HG02885 (cell line): Measurements from ENCODE around the gene XYLT1.
A peak's percentile ranks its signal among the peaks of the same experiment; 100 is the strongest.

Source experiments
- ATAC-seq: cut with Tn5 transposase; IDR thresholded peaks from one replicate; pipeline ENCODE4 v1.9.1; 2021; ENCODE audit warnings: mild to moderate bottlenecking; ENCODE audit not compliant: unreplicated experiment, poor library complexity

The XYLT1 gene

GRCh38 chr16:17083628-17084027 lies 387.1 kb downstream of the XYLT1 start:
- ATAC-seq = no peak

GRCh38 chr16:17082095-17082882 lies 388.5 kb downstream of the XYLT1 start:
- ATAC-seq = no peak

- no peak for ATAC-seq
These were observed 390.7 kb downstream of the XYLT1 start for GRCh38 chr16:17080105-17080504.

- no peak for ATAC-seq
These were observed 391.7 kb downstream of the XYLT1 start for GRCh38 chr16:17078931-17079631.

- no peak for ATAC-seq
These were observed 393.8 kb downstream of the XYLT1 start for GRCh38 chr16:17076818-17077498.

GRCh38 chr16:17076092-17076754 lies 394.5 kb downstream of the XYLT1 start:
- ATAC-seq = no peak

- ATAC-seq = no peak
These were observed 398.7 kb downstream of the XYLT1 start for GRCh38 chr16:17072104-17072503.

- peak; percentile 83 for ATAC-seq
These were observed 399.7 kb downstream of the XYLT1 start for GRCh38 chr16:17070882-17071592.

GRCh38 chr16:17069681-17070080 lies 401.1 kb downstream of the XYLT1 start:
- no peak for ATAC-seq

- ATAC-seq = peak; percentile 38
These were observed 402.2 kb downstream of the XYLT1 start for GRCh38 chr16:17068524-17068923.

- ATAC-seq = no peak
These were observed 402.9 kb downstream of the XYLT1 start for GRCh38 chr16:17067882-17068281.

GRCh38 chr16:17063201-17064139 lies 407.3 kb downstream of the XYLT1 start:
- no peak for ATAC-seq

GRCh38 chr16:17062676-17063075 lies 408.1 kb downstream of the XYLT1 start:
- no peak for ATAC-seq

GRCh38 chr16:17061326-17061725 lies 409.4 kb downstream of the XYLT1 start:
- ATAC-seq = no peak

- no peak for ATAC-seq
These were observed 412.3 kb downstream of the XYLT1 start for GRCh38 chr16:17058471-17058870.

- ATAC-seq = no peak
These were observed 414.1 kb downstream of the XYLT1 start for GRCh38 chr16:17056666-17057065.

- ATAC-seq = no peak
These were observed 417.1 kb downstream of the XYLT1 start for GRCh38 chr16:17053536-17054160.
